ENCODE measurements around the gene NR3C2.

GRCh38 chr4:148239494-148239985 lies 202.7 kb downstream of the NR3C2 start:
- TF ChIP-seq POLR2A (IDR thresholded peaks at IDR 0.05) (no peak), CTCF (IDR thresholded peaks at IDR 0.05) (no peak), POLR2AphosphoS5 (IDR thresholded peaks at IDR 0.05) (no peak), EP300 (IDR thresholded peaks at IDR 0.05) (no peak)

Measured in stomach (tissue), 4 donors.